Stimulated activated memory B cell treated with anti-CD40 and anti-IgM and Interleukin-4, amounts not matched to agents 10 μg/mL and 1 μg/mL and 100 μg/mL, for 72 hours (primary cell): ENCODE results near the gene TPCN2.

ENCODE experiments used
- ATAC-seq: fragments of 150-1000 bp; cut with Tn5 transposase; 2 replicates; pipeline ENCODE4 v1.10.0; 2021
- H3K27ac Mint-ChIP-seq: one replicate; pipeline ENCODE4 v1.8.0; 2022; ENCODE audit warnings: mild to moderate bottlenecking, mixed read lengths
- H3K27me3 Mint-ChIP-seq: one replicate; pipeline ENCODE4 v1.8.0; 2022; ENCODE audit warnings: mixed read lengths
- H3K36me3 Mint-ChIP-seq: one replicate; pipeline ENCODE4 v1.8.0; 2022; ENCODE audit warnings: mixed read lengths
- H3K4me1 Mint-ChIP-seq: one replicate; pipeline ENCODE4 v1.8.0; 2022; ENCODE audit warnings: mixed read lengths
- H3K4me3 Mint-ChIP-seq: one replicate; pipeline ENCODE4 v1.8.0; 2022; ENCODE audit warnings: mild to moderate bottlenecking, moderate library complexity, mixed read lengths
- H3K9me3 Mint-ChIP-seq: one replicate; pipeline ENCODE4 v1.8.0; 2022; ENCODE audit warnings: mixed read lengths

TPCN2 gene

DNA sequence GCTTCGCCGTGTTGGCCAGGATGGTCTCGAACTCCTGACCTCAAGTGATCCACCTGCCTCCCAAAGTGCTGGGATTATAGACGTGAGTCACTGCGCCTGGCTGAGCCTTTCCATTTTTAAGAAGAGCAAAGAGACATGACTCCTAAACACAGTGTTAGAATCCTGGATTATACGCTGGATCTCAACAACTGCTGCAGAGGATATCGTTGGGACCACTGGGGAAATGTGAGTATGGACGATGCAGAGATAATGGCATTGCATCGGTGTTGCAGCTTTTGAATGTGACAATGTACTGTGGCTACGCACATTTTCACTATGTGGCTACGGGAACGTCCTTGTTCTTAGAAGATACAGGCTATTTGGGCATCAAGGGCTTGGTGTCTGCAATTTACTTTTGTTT lies 41.9 kb upstream of the TPCN2 start:
- ATAC-seq: no peak
- peaks cover 6% of the 10 kb centered on the region for H3K4me1 Mint-ChIP-seq

DNA sequence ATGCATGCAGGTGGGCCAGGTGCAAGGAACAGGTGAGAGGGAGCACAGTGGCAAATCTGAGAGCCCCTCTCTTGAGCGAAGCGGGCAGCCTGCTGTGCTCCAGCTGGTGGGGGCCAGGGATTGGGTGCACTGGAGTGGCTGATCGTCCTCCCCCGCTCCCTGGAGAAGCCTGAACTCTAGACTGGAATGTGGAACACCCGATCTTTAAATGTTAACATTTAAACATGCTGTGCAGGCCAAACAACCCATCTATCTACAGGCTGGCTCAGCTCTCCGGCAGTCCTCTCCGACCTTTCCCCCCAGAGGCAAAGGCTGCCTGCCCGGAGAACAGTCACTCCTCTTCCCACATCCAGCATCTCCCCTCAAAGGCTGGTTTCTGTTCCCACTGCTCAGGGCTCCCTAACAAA lies 40.8 kb upstream of the TPCN2 start:
- Mint-ChIP-seq H3K4me1 (peaks cover 7% of the 10 kb centered on the region), H3K4me3 (no peak overlapping the region), H3K9me3 (no peaks in the 10 kb centered on the region), H3K27ac (no peak overlapping the region), H3K36me3 (no peaks in the 10 kb centered on the region), H3K27me3 (peaks cover 88% of the 10 kb centered on the region)
- ATAC-seq: no peak

More for the DNA sequence above, 41.9 kb upstream of the TPCN2 start:
- Mint-ChIP-seq H3K9me3 (no peaks in the 10 kb centered on the region), H3K27me3 (peaks cover 88% of the 10 kb centered on the region), H3K4me3 (no peak overlapping the region), H3K36me3 (no peaks in the 10 kb centered on the region), H3K27ac (no peak overlapping the region)

DNA sequence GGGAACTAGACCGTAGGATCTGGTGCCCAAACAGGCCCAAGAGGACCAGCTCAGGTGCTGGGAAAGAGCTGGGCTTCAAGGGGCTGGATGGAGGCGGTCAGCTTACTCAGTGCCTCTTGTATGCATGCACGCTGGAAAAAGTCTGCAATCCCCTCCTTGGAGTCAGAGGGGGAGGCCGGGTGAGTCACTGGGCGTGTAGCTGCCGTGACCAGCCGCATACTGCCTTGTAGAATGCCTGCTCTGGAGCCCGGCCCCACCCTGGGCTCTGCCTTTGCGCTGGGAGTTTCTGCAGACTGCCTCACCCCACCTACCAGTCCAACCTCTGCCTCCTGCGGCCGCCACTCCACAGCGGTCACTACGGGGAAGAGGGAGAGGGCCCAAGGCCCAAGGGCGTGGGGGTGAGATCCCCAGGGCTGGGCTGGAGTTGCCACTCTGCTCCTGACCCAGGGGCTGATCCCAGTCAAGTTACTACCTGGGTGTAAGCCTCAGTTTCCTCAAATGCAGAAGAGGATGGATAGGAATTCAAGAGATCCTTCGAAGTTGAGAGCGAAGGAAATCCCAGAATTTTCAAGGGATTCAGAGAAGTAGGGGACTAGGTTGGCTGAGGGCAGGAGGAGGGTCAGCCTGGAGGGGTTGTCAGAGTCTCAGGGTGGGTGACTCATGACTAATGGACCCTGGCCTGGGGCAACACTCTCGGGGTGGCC lies 39.8 kb upstream of the TPCN2 start:
- Mint-ChIP-seq H3K4me3 (no peak overlapping the region), H3K27ac (no peak overlapping the region), H3K9me3 (no peaks in the 10 kb centered on the region), H3K27me3 (peaks cover 88% of the 10 kb centered on the region), H3K4me1 (peaks cover 7% of the 10 kb centered on the region), H3K36me3 (no peaks in the 10 kb centered on the region)
- no peak for ATAC-seq

DNA sequence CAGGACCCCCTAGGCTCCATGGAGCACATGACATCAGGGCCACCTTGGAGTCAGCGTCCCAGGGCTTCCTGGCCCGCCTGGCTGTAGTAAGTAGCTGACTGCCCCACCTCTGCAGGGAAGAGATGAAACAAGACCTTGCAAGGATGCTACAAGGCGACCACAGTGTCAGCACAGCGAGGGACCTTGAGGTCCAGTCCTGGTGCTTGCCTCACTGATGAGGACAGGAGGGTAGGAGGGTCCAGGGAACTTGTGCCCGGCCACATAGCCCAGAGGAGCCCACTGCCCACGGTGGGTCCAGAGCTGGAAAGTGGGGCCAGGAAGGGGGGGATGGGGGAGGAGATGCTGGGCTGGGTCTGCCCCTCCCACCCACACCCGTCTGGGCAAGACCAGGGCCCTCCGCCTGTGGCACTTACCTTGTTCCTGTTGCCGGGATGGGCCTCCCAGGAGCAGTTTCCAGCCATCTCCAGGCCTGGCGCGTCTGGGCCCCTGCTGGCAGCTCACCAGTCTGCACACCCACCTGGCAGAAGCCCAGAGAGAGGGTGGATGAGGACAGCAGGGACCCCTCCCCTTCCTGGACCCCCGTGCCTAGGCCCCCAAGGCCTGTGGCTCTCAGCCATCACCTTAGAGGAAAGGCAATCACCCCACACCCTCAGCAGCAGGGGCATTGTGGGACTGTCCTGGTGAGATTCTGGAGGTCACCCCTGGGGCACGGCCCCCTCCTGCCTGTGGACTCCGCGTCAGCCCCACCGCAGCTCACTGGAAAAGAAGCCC lies 39.1 kb upstream of the TPCN2 start:
- peaks cover 88% of the 10 kb centered on the region for H3K27me3 Mint-ChIP-seq

DNA sequence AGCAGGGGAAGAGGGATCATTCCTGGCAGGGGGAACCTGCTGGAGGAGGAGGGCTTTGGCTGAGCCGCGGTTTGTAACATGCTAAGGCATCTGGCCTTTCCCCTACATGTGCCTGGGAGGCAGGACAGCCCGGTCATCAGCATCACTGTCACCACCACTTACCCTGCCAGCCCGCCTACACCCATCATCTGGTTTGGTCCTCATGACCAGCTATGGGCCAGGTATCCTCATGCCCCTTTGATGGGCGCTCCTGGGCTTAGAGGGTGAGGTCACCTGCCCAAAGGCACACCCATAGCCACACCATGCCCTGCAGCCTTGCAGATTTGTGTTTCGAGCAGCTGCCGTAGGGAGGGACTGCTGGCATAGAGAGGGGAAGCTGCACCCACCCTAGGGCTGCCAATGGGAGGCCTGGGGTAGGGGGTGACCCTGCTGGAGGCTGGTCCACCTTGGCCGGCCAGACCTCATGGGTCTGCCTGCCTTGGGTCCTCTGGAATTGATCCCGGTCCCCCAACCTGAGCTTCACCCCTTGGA lies 38.3 kb upstream of the TPCN2 start:
- H3K4me1 Mint-ChIP-seq: peaks cover 7% of the 10 kb centered on the region
- H3K27me3 Mint-ChIP-seq: peaks cover 88% of the 10 kb centered on the region
- no peaks in the 10 kb centered on the region for H3K36me3 Mint-ChIP-seq
- no peaks in the 10 kb centered on the region for H3K9me3 Mint-ChIP-seq
- H3K4me3 Mint-ChIP-seq: no peak overlapping the region
- ATAC-seq: no peak
- H3K27ac Mint-ChIP-seq: no peak overlapping the region

More for the DNA sequence above, 39.1 kb upstream of the TPCN2 start:
- no peak overlapping the region for H3K27ac Mint-ChIP-seq
- no peak for ATAC-seq
- H3K36me3 Mint-ChIP-seq: no peaks in the 10 kb centered on the region
- no peaks in the 10 kb centered on the region for H3K9me3 Mint-ChIP-seq
- no peak overlapping the region for H3K4me3 Mint-ChIP-seq
- peaks cover 7% of the 10 kb centered on the region for H3K4me1 Mint-ChIP-seq

DNA sequence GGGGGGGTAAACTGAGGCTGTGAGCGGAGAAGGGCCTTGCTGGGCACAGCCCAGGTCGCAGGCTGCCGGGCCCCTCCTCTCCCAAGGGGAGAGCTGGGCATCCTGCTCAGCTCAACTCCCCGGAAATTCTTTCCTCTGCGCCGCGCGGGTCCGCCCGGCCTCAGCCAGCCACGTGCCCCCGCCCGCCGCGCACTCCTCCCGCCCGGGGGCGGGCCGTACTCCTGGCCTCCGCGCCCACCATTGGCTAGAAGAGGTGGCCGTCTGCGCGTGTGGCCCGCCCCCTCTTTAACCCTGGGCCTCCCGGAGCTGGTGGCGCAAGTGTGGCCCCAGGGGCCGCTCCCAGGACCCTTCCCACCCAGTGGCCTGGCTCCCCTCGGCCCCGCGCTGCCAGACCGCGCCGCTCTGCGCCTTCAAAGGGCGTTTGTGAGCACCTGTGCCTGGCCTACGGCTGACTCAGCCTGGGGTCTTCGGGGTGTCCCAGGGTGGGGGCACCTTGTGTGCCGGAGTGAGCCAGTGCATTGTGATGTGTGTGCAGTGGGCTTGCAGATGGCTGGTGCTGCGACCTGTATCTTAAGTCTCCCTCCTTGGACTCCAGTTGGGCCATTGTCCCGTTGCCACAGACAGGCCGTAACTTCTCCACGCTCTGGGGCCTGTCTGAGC lies 37.6 kb upstream of the TPCN2 start:
- Mint-ChIP-seq H3K9me3 (peaks cover under 1% of the 10 kb centered on the region), H3K4me3 (no peak overlapping the region), H3K27ac (no peak overlapping the region), H3K36me3 (no peaks in the 10 kb centered on the region), H3K4me1 (peaks cover 7% of the 10 kb centered on the region), H3K27me3 (peaks cover 83% of the 10 kb centered on the region)
- peak; percentile 53 for ATAC-seq

DNA sequence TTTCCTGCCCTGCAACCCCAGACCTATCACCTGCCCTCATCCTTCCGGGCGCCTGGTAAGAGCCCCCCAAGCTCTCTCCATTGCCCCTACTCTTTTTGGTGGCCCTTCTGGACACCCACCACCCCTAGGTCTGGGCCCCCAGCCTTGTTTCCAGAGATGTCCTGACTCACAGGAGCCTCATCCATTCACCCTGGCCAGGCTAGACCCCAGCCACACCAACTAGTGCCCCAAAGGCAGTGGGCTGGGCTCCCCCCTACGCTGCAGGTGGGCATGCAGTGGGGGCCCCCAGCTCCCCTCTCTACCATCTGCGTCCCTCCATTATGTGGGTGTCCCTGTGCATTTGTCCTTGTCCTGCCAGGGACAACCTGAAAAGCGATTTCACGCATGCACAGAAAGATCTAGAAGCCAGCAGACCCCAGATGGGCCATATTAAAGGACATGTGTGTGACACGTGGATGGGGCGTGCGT lies 37.1 kb upstream of the TPCN2 start:
- ATAC-seq: no peak
- Mint-ChIP-seq H3K4me3 (no peak overlapping the region), H3K9me3 (peaks cover 6% of the 10 kb centered on the region), H3K4me1 (peaks cover 7% of the 10 kb centered on the region), H3K27ac (no peak overlapping the region), H3K27me3 (peaks cover 79% of the 10 kb centered on the region), H3K36me3 (no peaks in the 10 kb centered on the region)

DNA sequence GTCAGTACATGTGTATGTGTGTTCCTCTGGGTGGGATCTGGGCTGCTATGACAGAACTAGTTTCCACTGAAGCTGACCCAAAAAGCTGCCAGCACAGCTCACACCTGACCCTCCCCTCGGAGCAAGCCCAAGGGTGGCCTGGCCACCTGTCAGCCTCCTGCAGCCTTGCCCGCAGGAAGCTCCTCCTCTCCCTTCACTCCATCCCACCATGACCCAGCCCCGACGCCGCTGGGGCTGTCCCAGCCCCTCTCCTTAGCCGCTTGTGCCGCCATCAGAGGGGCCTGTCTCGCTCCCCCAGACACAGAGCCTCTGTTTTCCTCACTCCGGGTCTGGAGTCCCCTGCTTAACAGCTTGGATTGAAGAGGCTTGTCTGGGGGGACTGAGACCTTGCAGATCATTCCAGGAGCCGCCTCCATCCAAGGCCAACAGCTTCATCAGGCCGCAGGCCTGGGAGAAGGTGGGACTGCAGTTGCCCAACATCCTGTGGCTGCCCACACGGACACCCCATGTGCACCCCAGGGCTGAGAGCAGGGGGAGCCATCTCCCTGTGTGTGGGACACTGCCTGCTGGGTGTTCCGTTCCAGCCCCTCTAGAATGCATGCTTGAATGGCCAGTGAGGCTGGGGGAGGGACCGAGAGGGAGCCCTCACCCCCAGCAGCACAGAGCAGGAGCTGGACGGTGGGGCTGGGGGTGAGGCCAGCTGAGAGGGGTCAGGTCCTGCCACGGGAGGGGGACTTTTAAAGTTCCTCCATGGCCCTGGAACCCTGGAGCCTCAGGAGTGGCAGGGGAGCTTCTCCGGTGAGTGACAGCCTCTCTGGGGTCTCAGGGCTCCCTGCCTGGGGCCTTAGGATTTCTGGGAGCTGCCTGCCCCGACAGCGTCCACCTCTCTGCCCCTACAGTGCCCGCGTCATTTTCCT lies 36.4 kb upstream of the TPCN2 start:
- no peak overlapping the region for H3K4me3 Mint-ChIP-seq
- no peaks in the 10 kb centered on the region for H3K36me3 Mint-ChIP-seq
- no peak overlapping the region for H3K27ac Mint-ChIP-seq
- H3K27me3 Mint-ChIP-seq: peaks cover 77% of the 10 kb centered on the region
- ATAC-seq: no peak
- peaks cover 9% of the 10 kb centered on the region for H3K9me3 Mint-ChIP-seq
- peaks cover 7% of the 10 kb centered on the region for H3K4me1 Mint-ChIP-seq

DNA sequence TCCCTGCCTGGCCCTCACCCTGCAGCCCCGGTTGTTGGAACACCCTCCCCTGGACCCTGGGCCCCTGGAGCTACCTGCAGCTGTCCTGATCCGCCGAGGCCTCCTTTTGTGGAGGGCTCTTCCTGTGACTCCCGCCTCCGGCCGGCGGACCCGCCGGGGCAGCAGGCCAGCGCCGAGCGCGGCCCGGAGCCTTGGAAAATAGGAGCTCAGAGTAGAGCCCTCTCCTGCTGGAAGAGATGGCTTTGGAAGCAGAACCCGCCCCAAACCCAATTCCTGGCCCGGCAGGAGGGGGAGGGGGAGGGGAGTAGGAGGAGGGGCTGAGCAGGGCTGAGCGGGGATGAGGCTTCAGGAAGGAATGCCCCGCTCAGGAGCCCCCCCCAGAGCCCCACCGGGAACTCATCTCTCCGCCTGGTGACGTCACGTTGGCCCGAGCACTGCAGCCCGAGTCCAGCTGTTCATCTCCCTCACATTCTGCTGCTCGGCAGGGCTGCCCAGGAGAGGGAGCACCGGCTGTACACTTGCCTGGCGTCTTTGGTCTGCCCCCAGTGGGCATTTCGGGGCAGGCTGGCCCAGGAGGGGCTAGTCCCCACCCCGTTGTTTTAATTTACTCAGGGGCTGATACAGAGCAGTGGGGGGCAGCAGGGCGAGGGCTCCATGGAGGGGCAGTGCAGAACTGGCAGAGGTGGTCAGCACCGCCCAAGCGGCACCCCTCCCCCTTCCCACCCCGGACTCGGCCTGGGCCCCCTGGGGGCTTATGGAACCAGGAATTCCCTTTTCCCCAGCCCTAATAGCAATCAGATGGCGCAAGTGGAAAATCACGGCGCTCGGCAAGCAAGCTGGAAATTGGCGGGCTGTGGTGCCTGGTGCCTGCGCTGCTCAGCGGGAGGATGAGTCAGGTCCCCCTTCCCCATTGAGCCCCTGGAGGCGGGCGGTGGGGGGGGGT lies 35.5 kb upstream of the TPCN2 start, which contains the start of gene MRGPRF:
MRGPRF (minus strand) TSS at position 238 of the 943 bp plus-strand sequence. CDS start 3,345 bp downstream, outside the sequence.
- no peaks in the 10 kb centered on the region for H3K36me3 Mint-ChIP-seq
- peaks cover 9% of the 10 kb centered on the region for H3K9me3 Mint-ChIP-seq
- no peak for ATAC-seq
- peaks cover 7% of the 10 kb centered on the region for H3K4me1 Mint-ChIP-seq
- H3K27ac Mint-ChIP-seq: no peak within 1 kb of the TSS
- peaks cover 68% of the 10 kb centered on the region for H3K27me3 Mint-ChIP-seq
- no peak within 1 kb of the TSS for H3K4me3 Mint-ChIP-seq

DNA sequence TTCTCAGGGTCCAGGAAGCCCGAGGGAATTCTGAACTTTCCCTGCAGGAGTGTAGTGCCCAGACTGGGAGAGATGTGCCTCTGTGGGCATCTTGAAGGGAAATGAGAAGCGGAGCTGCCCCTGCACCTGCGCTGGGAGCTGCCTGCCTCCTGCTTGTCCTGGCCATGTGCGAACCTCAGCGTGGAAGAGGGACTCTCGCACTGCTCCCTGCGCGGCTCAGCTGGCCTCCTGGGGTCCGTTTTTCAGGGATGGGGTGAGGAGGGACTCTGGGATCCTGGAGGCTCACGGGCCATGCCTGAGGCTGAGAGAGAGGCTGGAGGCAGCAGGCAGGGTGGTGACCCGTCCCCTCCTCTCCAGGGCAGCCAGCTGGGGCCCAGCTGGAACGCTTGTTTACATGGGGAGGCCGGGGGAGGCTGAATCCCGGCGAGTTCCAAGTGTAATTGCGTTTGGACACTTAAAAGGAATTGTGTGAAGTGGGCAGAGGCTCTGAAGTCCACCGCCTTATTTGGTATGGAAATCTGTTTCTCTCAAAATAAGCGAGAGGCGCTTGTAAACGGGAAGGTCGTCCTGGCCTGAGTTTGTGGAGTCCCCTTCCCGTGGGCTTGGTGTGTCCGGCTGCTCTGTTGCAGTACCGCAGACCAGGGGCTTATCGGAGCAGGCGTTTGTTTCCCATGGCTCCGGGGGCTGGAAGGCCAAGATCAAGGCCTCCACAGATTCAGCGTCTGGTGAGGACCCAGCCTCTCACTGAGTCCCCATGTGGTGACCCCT lies 34.5 kb upstream of the TPCN2 start:
- Mint-ChIP-seq H3K9me3 (peaks cover 9% of the 10 kb centered on the region), H3K4me1 (peaks cover 7% of the 10 kb centered on the region), H3K27ac (no peak overlapping the region), H3K27me3 (peaks cover 58% of the 10 kb centered on the region), H3K4me3 (no peak overlapping the region), H3K36me3 (no peaks in the 10 kb centered on the region)
- no peak for ATAC-seq

DNA sequence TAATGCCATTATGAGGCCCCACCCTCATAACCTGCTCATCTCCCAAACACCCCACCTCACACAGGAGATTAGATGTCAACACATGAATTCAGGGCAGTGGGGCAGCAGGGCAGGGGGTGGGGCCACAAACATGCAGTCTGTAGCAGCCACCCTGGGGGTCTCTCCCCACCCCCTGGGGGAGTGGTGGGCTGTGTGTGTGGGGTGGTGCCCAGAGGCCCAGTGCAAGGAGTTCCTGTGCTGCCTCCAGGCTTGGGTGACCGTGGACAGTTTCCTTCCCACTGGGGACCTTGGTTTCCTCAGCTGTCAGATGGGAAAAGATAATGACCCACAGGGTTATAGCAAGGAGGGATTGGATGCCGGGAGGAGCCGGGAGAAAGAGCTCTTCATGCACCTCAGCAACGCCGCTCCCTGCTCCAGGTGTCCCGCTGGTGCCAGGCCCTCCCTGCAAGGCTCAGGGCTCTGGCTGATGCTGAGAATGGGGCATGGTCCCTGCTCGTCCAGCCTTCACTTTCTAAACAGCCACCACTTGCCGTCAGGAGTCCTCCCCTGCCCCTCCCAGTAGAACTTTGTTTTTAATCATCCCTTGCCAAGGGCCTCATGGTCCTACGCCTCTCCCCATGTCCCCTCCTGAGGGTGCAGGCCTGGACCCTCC lies 33.7 kb upstream of the TPCN2 start:
- Mint-ChIP-seq H3K9me3 (peaks cover 9% of the 10 kb centered on the region), H3K36me3 (no peaks in the 10 kb centered on the region), H3K27ac (no peak overlapping the region), H3K4me1 (peaks cover 7% of the 10 kb centered on the region), H3K27me3 (peaks cover 51% of the 10 kb centered on the region), H3K4me3 (no peak overlapping the region)
- no peak for ATAC-seq

DNA sequence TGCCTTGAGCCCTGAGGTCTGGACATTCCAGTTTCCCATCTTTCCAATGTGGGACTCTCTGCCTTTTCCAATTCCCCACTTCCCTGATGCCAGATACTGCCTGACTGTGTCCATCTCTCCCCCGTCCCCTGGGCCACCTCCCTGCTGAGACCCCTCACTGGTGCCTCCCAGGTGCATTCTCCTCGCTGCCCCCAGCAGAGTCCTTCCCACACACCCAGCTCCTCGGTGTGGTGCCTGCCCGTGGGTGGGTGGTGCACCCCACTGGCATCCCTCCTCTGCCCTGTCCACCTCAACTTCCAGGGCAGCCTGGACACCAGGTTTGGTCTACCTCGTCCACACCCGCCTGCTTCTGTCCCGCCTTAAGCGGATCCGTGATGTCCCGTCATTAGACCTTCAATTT lies 30.8 kb upstream of the TPCN2 start:
- H3K27ac Mint-ChIP-seq: no peak overlapping the region
- no peaks in the 10 kb centered on the region for H3K36me3 Mint-ChIP-seq
- no peak for ATAC-seq
- no peak overlapping the region for H3K4me3 Mint-ChIP-seq
- no peaks in the 10 kb centered on the region for H3K4me1 Mint-ChIP-seq
- H3K9me3 Mint-ChIP-seq: peaks cover 9% of the 10 kb centered on the region
- H3K27me3 Mint-ChIP-seq: peaks cover 42% of the 10 kb centered on the region

DNA sequence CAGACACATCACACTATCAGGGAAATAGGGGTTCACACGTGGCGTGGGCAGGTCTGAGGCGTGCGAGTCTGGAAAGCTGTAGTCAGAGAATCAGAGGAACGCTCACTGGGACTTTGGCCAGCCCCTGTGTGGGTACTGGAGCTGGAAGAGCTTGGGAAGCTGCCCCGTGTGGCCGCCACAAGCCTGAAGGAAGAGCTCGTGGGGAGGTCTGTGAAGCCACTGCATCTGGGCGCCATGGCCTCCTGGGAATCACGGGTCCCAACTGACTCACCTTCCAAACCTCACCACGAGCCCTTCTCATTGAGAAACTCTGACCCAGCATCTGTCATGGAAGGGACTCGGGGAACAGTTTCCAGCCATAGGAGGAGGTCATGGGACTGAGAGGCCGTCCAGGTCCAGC lies 29.8 kb upstream of the TPCN2 start:
- Mint-ChIP-seq H3K36me3 (no peaks in the 10 kb centered on the region), H3K27ac (no peak overlapping the region), H3K4me1 (no peaks in the 10 kb centered on the region), H3K4me3 (no peak overlapping the region), H3K9me3 (peaks cover 9% of the 10 kb centered on the region), H3K27me3 (peaks cover 32% of the 10 kb centered on the region)
- ATAC-seq: no peak
